ENCODE results near the gene SLC25A29. TPM values are rescaled to one million over a fixed set of nuclear protein-coding genes. Genes with fewer than 3 reads are reported as not detected.

SLC25A29 gene
- total RNA-seq (2016; rRNA removed; fragmentation: Illumina TruSeq; extraction: Trizol): 9.6 and 17.2 TPM in 2 replicates
- 2.4 and 2.6 TPM in 2 replicates for total RNA-seq (2016; cell fraction: cytosol; rRNA removed; fragmentation: Illumina TruSeq; extraction: Trizol; ENCODE audit: low read depth)
- 9.5 and 17.7 TPM in 2 replicates for total RNA-seq (2016; cell fraction: insoluble cytoplasmic fraction; rRNA removed; fragmentation: Illumina TruSeq; extraction: Trizol)
- total RNA-seq (2016; cell fraction: membrane; rRNA removed; fragmentation: Illumina TruSeq; extraction: Trizol): 6.9 and 7.4 TPM in 2 replicates
- 15.9 and 18.2 TPM in 2 replicates for total RNA-seq (2016; cell fraction: nucleus; rRNA removed; fragmentation: Illumina TruSeq; extraction: Trizol)
- polyA plus RNA-seq (2011; rRNA removed): 12.2 and 16.1 TPM in 2 replicates
- 6.9 and 11.5 TPM in 2 replicates for polyA plus RNA-seq (2011; cell fraction: cytosol; rRNA removed)
- polyA plus RNA-seq (2011; cell fraction: nucleus; rRNA removed): 98.4 and 122 TPM in 2 replicates
- polyA plus RNA-seq (2012): 6.9 and 8.5 TPM in 2 replicates
- 1.4 and 1.6 TPM in 2 replicates for polyA plus RNA-seq (2016; cell fraction: cytosol; fragmentation: Illumina TruSeq; extraction: Trizol; ENCODE audit: low read depth)
- polyA plus RNA-seq (2016; cell fraction: insoluble cytoplasmic fraction; fragmentation: Illumina TruSeq; extraction: Trizol; ENCODE audit: low read depth): 8.9 and 9.4 TPM in 2 replicates
- 3.8 and 4.2 TPM in 2 replicates for polyA plus RNA-seq (2016; cell fraction: membrane; fragmentation: Illumina TruSeq; extraction: Trizol; ENCODE audit: low read depth)
- polyA plus RNA-seq (2016; cell fraction: nucleus; fragmentation: Illumina TruSeq; extraction: Trizol; ENCODE audit: insufficient read depth, low read depth): 47.1 and 52.2 TPM in 2 replicates
- 9.4 and 18.9 TPM in 2 replicates for polyA minus RNA-seq (2011; rRNA and poly(A)+ RNA removed; ENCODE audit: low replicate concordance)
- 4.6 and 8.4 TPM in 2 replicates for polyA minus RNA-seq (2011; cell fraction: cytosol; rRNA and poly(A)+ RNA removed)
- 9.1 and 11.2 TPM in 2 replicates for polyA minus RNA-seq (2011; cell fraction: nucleus; rRNA and poly(A)+ RNA removed)
- percentile 59 among the genes with signal in this experiment for Bru-seq, nascent RNA
- percentile 59 among the genes with signal in this experiment for BruChase-seq, experiment 1, labeled RNA remaining after a 6-hour chase
- percentile 62 among the genes with signal in this experiment for BruChase-seq, experiment 2, labeled RNA remaining after a 2-hour chase
- long read RNA-seq, experiment 1, partial matches to known transcripts: 0 of 2 reads
- long read RNA-seq, experiment 1, other reads (novel, unspliced or antisense): 0 of 2 reads
- long read RNA-seq, experiment 2, full-length matches to known transcripts: 17 of 27 reads
- long read RNA-seq, experiment 2, partial matches to known transcripts: 1 of 27 reads
- long read RNA-seq, experiment 2, other reads (novel, unspliced or antisense): 9 of 27 reads

- peak within 1 kb of the TSS; percentile 54 for H3K27ac ChIP-seq (ENCODE audit: extremely low read length, insufficient read depth, low read length)
- WGBS (ENCODE audit: low lambda C conversion rate): 1% methylated on average over 16 of the region's 131 CpGs
- ChIA-PET CTCF (ENCODE audit: low intra/inter-chr PET ratio, low total read pairs) (interaction anchor here (0.9 kb wide), 1 partner anchor 11 kb away, joined by 3 read pairs; no protein-coding TSS in a partner anchor), POLR2A (interaction anchor here (0.7 to 2.6 kb wide), 3 partner anchors 16 to 69 kb away, joined by 3 to 7 read pairs (median 3); a partner anchor contains a TSS)
- H3K4me1 ChIP-seq (ENCODE audit: insufficient read depth, low read length): peaks cover 49% of the 10 kb centered on the region
- H3K9ac ChIP-seq (ENCODE audit: insufficient read depth, low read depth, low read length): peak within 1 kb of the TSS; percentile 78
- BruUV-seq (replicated peaks): TSS peak; percentile 53
- H2AFZ ChIP-seq (ENCODE audit: low read length): no peak within 1 kb of the TSS
- peak within 1 kb of the TSS; percentile 73 to 87 (median 81) for H3K4me3 ChIP-seq (replicated peaks in 1 of 3; ENCODE audit: insufficient read depth in 1 of 3, low read depth in 2 of 3, low read length in 3 of 3)
- no peaks in the 10 kb centered on the region; the same call in 1 of the 2 replicates for H4K20me1 ChIP-seq (ENCODE audit: insufficient read depth, low read length)
- peaks cover 0 to 6% of the 10 kb centered on the region in 2 experiments; a peak in 4 of 5 replicates for H3K27me3 ChIP-seq (ENCODE audit: control insufficient read depth in 1 of 2, insufficient read depth in 2 of 2, low read length in 2 of 2)
- no peaks in the 10 kb centered on the region for H3K79me2 ChIP-seq (ENCODE audit: insufficient read depth, low read length)
- no peaks in the 10 kb centered on the region for H3K36me3 ChIP-seq (replicated peaks in 1 of 2; ENCODE audit: control insufficient read depth in 1 of 2, insufficient read depth in 2 of 2, low read length in 2 of 2)
- in situ Hi-C loops (cut with HindIII; ENCODE audit: extremely low pct_ligation_motif_present, low pct_unique_long_range_greater_than_20kb) (loop anchor here (5.0 kb wide), 1 partner anchor 71 kb away; the partner anchor contains the start of gene WDR25), intact Hi-C loops (cut with micrococcal nuclease; ENCODE audit: unreplicated experiment) (loop anchor here (2.0 kb wide), 1 partner anchor 16 kb away; the partner anchor contains the start of gene SLC25A47)
- no peaks in the 10 kb centered on the region for H3K9me3 ChIP-seq (ENCODE audit: low read length)
- FAIRE-seq: no peak
- ATAC-seq: peak; percentile 79
- peak within 1 kb of the TSS; percentile 83 for H3K4me2 ChIP-seq (ENCODE audit: low read depth, low read length)
- peak; percentile 70 for DNase-seq (ENCODE audit: low spot score)
- TF ChIP-seq ZNF7 (CRISPR knock-in tag; IDR thresholded peaks at IDR 0.05): no peak
- no peak for TF ChIP-seq TBP (CRISPR knock-in tag; IDR thresholded peaks at IDR 0.05)
- no peak; the same call in 1 of the 2 replicates for TF ChIP-seq KDM5B (CRISPR knock-in tag; IDR thresholded peaks at IDR 0.05; ENCODE audit: borderline replicate concordance)
- no peak for TF ChIP-seq ZNF142 (CRISPR knock-in tag; IDR thresholded peaks at IDR 0.05)
- TF ChIP-seq HINFP (CRISPR knock-in tag; IDR thresholded peaks at IDR 0.05; ENCODE audit: low read depth): no peak
Observed at GRCh38 chr14:100306101-100306997, at the start of gene SLC25A29. TSS of gene SLC25A29 (minus strand) at chr14:100306444. CDS start at chr14:100306232, 212 bp downstream.
